T1000 (cell line): ENCODE data around the gene KBTBD3.

ENCODE experiments used
- DNase-seq: peaks from one replicate; lab custom pipeline; 2025; ENCODE audit warnings: mixed read lengths; lab: John Stamatoyannopoulos, UW

The KBTBD3 gene

DNA sequence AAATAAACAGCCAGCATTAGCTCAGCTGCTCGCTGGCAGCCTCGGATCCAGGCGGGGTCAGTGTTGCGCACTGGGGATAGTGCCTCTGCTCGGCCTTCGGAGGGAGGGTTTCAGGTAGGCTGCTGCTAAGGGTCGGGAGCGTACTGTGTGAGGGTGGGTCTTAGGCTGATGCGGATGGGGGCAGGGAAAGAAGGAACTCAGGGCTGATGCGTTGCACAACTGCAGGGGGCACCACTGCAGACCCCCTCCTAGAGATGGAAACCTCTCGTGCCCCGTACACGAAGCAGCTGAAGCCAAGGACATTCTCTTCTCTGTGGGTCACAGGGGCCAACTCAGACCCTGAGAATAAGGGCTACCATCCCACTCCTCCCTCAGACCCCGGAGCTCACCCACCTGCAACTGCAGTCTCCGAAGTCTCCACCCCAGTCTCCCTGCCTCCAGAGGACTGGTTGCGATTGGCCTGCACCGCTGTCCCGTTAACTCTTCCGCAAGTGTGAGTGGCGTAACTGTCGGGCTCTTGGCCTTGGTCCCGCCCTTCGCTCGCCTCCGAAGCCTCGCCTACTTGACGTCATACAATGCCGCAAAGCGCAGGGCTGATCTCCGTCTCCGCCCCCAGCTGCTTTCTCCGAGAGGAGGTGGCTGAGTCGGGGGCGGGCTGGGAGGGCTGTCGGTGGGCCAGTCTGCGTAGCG, at the start of gene KBTBD3:
Gene KBTBD3, minus strand, starts transcription at position 429 of the 690 bp plus-strand sequence. CDS start 18,250 bp downstream, outside the sequence.
- peak; percentile 94 for DNase-seq

DNA sequence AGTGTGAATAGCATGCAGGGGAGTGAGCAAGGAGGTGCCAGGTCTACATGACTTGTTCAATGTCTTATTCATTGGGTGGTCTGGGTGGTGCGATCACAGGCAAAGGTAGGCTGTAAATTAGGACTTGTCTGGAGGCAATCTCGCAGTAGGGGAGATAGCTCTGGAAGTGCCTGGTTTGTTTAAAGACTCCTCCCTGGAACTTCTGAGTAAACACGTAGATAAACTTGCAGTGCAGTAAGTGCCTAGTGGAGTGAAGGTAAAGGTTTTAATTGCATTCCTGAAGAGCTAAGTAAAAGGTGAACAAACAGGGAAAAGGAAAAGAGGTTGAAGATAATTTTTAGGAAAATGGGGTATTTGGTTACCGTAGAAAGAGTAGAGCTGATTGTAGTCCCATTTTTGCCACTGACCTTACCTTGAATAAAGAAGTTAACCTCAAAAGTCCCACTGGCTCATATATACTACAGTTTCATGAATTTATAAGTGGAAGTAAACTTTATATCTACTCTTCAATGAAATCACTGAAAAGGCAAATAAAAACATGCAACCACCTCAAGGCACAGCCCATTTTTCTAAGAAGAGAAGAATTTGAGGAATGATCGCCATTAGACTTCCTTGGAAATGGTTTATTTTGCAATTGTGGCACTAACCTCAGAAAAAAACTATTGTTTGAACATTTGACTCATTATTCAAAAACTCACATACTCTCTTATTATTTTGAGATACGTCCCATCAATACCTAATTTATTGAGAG, 44.6 kb upstream of the KBTBD3 start:
- DNase-seq: no peak

DNA sequence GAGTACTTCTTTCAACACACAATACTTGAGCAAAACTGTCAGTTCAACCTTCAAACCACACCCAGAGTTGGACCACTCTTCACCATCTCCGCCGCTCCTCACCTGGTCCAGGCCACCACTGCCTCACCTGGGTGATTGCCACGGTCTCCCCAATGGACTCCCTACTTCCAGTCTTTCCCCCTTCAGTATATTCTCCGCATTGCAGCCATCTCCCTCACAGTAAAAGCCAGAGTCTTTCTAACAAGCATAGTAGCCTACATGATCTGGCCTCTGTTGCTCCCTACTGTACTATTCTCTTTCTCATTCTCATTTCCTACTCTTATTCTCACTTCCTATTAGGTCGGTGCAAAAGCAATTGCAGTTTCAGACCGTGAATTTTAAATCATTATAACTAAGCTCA, 28.8 kb upstream of the KBTBD3 start:
- no peak for DNase-seq

GRCh38 chr11:106101819-106102218, 24.7 kb upstream of the KBTBD3 start:
- DNase-seq: no peak

DNA sequence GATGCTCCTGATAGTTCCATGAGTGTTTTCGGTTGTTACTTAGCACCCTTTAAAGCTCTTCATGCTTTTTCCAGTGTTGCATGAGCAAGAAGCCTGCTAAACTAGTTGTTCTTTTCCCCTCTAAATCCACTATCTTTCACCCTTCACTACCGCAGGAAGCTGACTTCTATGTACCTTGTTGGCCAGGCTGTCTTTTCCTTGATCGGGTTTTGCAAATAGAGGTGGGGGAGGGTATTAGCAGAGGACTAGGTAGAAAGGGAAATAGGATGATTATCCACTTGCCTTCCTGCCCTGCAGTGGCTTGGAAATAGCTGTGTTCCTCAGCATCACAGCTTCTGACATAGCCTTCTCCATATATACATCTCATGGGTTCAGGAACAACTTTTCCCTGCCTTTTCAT, 24.2 kb upstream of the KBTBD3 start:
- no peak for DNase-seq

DNA sequence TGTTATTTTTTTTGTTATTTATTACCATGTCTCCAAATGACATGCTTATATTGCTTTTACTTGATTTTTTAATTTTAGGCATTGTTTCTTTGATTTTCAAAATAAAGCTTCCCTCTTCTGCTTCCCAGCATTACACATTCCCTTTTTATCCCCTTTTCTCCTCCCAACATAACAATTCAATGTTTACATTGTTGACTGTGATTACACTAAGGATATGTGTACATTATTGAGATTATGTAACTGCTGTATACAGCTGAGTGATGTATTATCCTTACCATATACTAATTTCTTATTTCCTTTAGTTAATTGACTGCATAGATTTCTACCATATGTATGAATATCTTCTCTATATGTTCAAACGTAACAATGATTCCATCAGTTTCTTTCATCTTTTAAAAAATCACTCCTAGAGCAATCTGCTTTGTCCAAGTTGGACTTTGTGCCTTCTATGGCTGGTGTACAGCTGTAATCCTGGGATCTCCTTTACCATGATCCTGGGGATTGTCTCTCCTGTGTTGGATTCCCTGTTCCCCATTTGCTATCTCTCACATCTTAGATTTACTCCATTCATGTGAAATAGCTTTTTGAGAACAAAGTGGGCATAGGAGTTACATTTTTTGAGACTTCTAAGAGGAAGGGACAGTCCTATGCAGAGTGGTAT, 21.9 kb upstream of the KBTBD3 start:
- DNase-seq: no peak

DNA sequence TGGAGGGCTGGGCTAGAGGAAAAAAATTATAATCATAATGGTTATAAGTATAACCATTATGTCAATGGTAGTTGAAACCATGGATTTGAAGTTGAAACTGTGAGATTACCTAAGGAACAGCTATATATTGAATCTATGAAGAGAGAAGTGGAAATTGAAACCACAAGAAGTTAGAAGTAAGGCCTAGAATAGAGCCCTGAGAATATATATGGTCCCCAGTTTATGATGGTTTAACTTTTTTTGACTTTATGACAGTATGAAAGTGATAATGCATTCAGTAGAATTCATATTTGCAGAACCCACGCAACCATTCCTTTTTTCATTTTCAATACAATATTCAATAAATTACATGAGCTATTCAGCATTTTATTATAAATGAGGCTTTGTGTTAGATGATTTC, 15.3 kb upstream of the KBTBD3 start:
- no peak for DNase-seq

DNA sequence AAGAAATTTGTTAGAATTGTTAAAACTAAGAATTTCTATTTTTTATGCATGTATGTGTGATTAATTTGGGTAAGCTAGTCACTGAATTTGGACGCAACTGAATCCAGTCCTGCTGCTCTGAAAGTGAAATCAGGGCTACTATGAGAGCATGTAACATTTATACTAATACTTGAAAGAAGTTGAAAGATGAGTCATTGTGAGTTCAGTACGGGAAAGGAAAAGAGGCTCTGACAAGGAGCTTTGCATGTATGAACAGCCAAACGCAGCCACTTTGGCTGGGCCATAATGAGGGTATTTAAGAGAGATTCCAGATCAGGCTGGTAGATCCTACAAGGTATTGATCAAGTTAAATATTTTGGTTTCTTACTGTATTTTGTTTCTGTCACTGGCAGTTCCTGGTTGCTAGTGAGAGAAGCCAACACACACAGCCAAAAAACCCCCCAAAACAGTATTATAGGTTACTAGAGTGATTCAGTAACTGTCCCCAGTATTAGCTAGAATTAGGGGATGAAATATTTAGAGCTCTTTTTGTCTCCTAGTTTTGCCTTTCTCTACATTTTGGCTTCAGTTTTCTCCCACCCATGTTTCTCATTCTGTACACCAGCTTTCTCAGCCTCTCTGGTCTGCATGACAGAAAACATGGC, 14.5 kb upstream of the KBTBD3 start:
- DNase-seq: no peak

DNA sequence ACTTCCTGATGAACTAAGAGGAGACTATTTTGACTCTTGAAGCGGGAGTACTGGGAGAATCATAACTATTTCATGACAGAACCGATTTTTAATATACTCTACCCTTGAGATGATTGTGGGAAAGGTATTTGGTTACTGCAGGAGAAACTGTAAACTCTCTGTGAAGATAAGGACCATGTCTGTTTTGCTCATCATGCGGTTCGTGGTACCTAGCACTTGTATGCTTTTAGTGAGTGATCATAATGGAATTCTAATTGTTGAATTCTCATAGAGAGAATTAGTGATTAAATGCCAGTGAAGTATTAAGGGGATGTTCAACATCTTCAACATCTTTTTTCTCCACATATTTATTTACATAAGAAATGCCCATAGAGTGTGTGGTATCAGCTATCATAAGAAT, 11.7 kb upstream of the KBTBD3 start:
- DNase-seq: no peak

GRCh38 chr11:106087815-106088435, 10.8 kb upstream of the KBTBD3 start:
- no peak for DNase-seq

- DNase-seq: no peak
These were observed 9.7 kb upstream of the KBTBD3 start for GRCh38 chr11:106086850-106087249.

DNA sequence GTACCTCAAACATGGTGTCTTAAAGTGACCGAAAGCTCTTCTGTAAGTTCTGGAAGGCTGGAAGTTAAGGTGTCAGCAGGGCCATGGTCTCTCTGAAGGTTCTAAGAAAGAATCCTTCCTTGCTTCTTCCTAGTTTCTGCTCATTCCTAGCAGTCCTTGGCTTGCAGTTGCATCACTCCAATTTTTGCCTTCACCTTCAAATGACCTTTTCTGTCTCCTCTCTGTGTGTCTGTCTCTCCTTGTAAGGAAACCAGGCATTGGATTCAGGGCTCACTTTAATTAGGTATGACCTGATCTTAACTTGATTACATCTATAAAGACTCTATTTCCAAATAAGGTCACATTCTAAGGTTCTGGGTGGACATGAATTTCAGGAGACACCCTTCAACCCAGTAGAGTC, 9.0 kb upstream of the KBTBD3 start:
- DNase-seq: no peak

GRCh38 chr11:106082096-106082495, 4.9 kb upstream of the KBTBD3 start:
- no peak for DNase-seq

DNA sequence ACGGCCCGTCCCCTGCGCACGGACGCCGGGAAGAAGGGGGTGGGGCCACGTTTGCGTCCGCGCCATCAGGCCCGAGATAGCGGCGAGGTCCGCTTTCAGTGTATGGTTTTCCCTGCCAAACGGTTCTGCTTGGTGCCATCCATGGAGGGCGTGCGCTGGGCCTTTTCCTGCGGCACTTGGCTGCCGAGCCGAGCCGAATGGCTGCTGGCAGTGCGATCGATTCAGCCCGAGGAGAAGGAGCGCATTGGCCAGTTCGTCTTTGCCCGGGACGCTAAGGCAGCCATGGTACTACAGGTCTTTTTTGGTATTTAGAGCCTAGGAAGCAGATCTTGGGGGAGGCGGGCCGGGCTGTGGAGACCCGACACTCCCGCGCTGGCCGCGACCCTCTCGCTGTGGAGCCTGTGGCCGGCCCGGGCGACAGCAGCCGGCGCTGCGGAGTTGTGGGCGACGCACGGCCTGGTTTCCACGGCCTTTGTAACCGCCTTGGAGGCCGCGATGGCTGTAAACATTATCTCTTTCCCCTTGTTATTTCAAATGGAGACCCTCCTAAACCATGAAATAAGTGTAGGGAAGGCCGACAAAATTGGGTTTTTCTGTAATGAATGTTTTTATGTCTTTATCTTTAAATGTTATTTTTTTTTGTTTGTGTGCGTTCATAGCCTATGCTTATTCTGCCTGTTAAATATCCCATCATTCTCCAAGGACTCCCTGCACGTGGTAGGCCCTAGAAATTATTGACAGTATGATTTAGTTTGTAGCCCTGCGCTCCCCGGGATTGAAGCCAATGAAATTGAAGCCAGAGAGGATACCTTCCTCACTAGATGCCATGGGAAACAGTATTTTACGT, 685 bp upstream of the KBTBD3 start, which contains the start of gene AASDHPPT:
Gene AASDHPPT, plus strand, starts transcription at position 54 of the 847 bp plus-strand sequence. Its CDS starts 49 bp downstream, at position 103.
- no peak for DNase-seq

- DNase-seq: no peak
These were observed 802 bp downstream of the KBTBD3 start for GRCh38 chr11:106076171-106076918.

GRCh38 chr11:106072804-106073203, 4.3 kb downstream of the KBTBD3 start:
- DNase-seq: no peak

GRCh38 chr11:106070606-106071005, 6.5 kb downstream of the KBTBD3 start:
- no peak for DNase-seq

DNA sequence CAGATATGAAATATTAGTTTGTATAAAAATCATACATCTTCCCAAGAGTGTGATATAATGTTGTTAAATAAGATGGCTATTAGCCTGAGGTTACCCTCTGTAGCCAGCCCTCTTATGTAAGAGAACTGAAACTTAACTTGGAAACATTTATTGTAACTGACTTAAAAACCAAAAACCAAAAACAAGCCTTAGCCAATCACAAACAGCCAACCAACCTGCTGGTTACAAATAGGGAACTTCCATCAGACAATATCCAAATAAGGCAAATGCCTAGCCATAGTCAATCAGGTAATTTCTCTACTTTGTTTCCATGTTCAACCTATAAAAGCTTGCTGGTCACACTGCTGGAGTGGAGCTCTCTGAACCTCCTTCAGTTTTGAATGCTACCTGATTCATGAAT, 14.1 kb downstream of the KBTBD3 start:
- no peak for DNase-seq

GRCh38 chr11:106061954-106062949, 14.9 kb downstream of the KBTBD3 start:
- no peak for DNase-seq
